Activated CD8-positive, alpha-beta T cell treated with anti-CD3 and anti-CD28 coated beads for 36 hours (primary cell): ENCODE results near the gene LINC00237. TPM values are rescaled to one million over a fixed set of nuclear protein-coding genes. Genes with fewer than 3 reads are reported as not detected.

Source experiments
- ATAC-seq: fragments of 200-7000 bp; cut with Tn5 transposase; one replicate; pipeline ENCODE4 v1.10.0; 2021; ENCODE audit warnings: mild to moderate bottlenecking, moderate library complexity
- CTCF ChIA-PET: fragments of 350-600 bp; sonication (Branson Sonifier 250); formaldehyde crosslinking; loops from one replicate; lab custom pipeline; 2021; ENCODE audit warnings: antibody characterized with exemption; lab: Charles Lee
- POLR2A ChIA-PET: fragments of 350-600 bp; sonication (Branson Sonifier 250); formaldehyde crosslinking; loops from one replicate; lab custom pipeline; 2021; ENCODE audit warnings: antibody characterized with exemption; lab: Charles Lee
- DNase-seq: peaks from one replicate; pipeline ENCODE4 v3.0.0-alpha.2; 2020
- H3K27ac Mint-ChIP-seq: one replicate; pipeline ENCODE4 v1.8.0; 2021; ENCODE audit warnings: mild to moderate bottlenecking, mixed read lengths
- H3K27me3 Mint-ChIP-seq: one replicate; pipeline ENCODE4 v1.8.0; 2021; ENCODE audit warnings: mixed read lengths
- H3K36me3 Mint-ChIP-seq: one replicate; pipeline ENCODE4 v1.8.0; 2021; ENCODE audit warnings: low read depth, mixed read lengths
- H3K4me1 Mint-ChIP-seq: one replicate; pipeline ENCODE4 v1.8.0; 2021; ENCODE audit warnings: low read depth, mixed read lengths
- H3K4me3 Mint-ChIP-seq: one replicate; pipeline ENCODE4 v1.8.0; 2021; ENCODE audit warnings: mild to moderate bottlenecking, moderate library complexity, mixed read lengths
- H3K9me3 Mint-ChIP-seq: one replicate; pipeline ENCODE4 v1.8.0; 2021; ENCODE audit warnings: mixed read lengths
- CTCF ChIP-seq: fragments of 200-600 bp; IDR thresholded peaks from one replicate; pipeline ENCODE4 v1.8.0; 2022; ENCODE audit warnings: antibody characterized with exemption, mild to moderate bottlenecking
- intact Hi-C: fragments of 100-400 bp; cut with micrococcal nuclease; formaldehyde crosslinking; loops from one replicate; pipeline ENCODE4 v1.10.0; 2022
- total RNA-seq, 2 experiments: library from RNA; stranded (reverse); gene quantifications; one replicate each; pipeline ENCODE4 v1.2.3, GENCODE V29; 2021

The LINC00237 gene
- total RNA-seq, 2 experiments from 2014 or later, result not detected

- peak overlapping the region; percentile 91 for H3K27ac Mint-ChIP-seq
- no peaks in the 10 kb centered on the region for H3K9me3 Mint-ChIP-seq
- intact Hi-C loops, result loop anchor here (10.0 kb wide), 2 partner anchors 414 to 1474 kb away; partner anchors contain the start of gene NKX2-2
- peak overlapping the region; percentile 80 for H3K4me3 Mint-ChIP-seq
- no peak for TF ChIP-seq CTCF
- peaks cover 72% of the 10 kb centered on the region for H3K27me3 Mint-ChIP-seq
- H3K4me1 Mint-ChIP-seq, result peaks cover 32% of the 10 kb centered on the region
- peaks cover 1% of the 10 kb centered on the region for H3K36me3 Mint-ChIP-seq
- POLR2A ChIA-PET, result interaction anchor here (1.3 kb wide), 1 partner anchor 224 kb away, joined by 3 read pairs; no protein-coding TSS in a partner anchor
- ATAC-seq (peak; percentile 21), DNase-seq (peak; percentile 55)
- CTCF ChIA-PET, result interaction anchor here (1.4 to 2.0 kb wide), 4 partner anchors 10 to 135 kb away, joined by 3 to 6 read pairs (median 4); partner anchors contain the start of gene KIZ
These were observed 5.3 kb downstream of the LINC00237 start for GRCh38 chr20:21100578-21101452.

- ChIA-PET POLR2A (interaction anchor here (1.3 to 1.8 kb wide), 2 partner anchors 25 to 225 kb away, joined by 3 to 4 read pairs; no protein-coding TSS in a partner anchor), CTCF (interaction anchor here (1.4 to 2.0 kb wide), 2 partner anchors 34 to 135 kb away, joined by 3 to 5 read pairs; no protein-coding TSS in a partner anchor)
- Mint-ChIP-seq H3K4me1 (peaks cover 32% of the 10 kb centered on the region), H3K27ac (peak overlapping the region; percentile 91), H3K27me3 (peaks cover 72% of the 10 kb centered on the region), H3K9me3 (no peaks in the 10 kb centered on the region), H3K4me3 (peak overlapping the region; percentile 80), H3K36me3 (peaks cover 1% of the 10 kb centered on the region)
- DNase-seq (peak; percentile 67), ATAC-seq (peak; percentile 46)
- TF ChIP-seq CTCF, result no peak
- intact Hi-C loops, result loop anchor here (10.0 kb wide), 2 partner anchors 415 to 1475 kb away; partner anchors contain the start of gene NKX2-2
These were observed 6.2 kb downstream of the LINC00237 start for GRCh38 chr20:21099751-21100577.

- peaks cover 59% of the 10 kb centered on the region for H3K27me3 Mint-ChIP-seq
- ChIA-PET POLR2A (no interaction called here), CTCF (no interaction called here)
- ATAC-seq, result no peak
- TF ChIP-seq CTCF, result no peak
- H3K36me3 Mint-ChIP-seq, result peaks cover 1% of the 10 kb centered on the region
- no peak overlapping the region for H3K4me3 Mint-ChIP-seq
- H3K27ac Mint-ChIP-seq, result no peak overlapping the region
- intact Hi-C loops, result no loop called here
- no peaks in the 10 kb centered on the region for H3K9me3 Mint-ChIP-seq
- DNase-seq, result peak; percentile 16
- H3K4me1 Mint-ChIP-seq, result peaks cover 13% of the 10 kb centered on the region
These were observed 9.7 kb downstream of the LINC00237 start for GRCh38 chr20:21096321-21097043.

GRCh38 chr20:21092806-21093205 is 13.4 kb downstream of the LINC00237 start:
- DNase-seq (no peak), ATAC-seq (no peak)
- Mint-ChIP-seq H3K27me3 (peaks cover 66% of the 10 kb centered on the region), H3K9me3 (no peaks in the 10 kb centered on the region), H3K36me3 (no peaks in the 10 kb centered on the region), H3K27ac (no peak overlapping the region), H3K4me1 (no peaks in the 10 kb centered on the region), H3K4me3 (no peak overlapping the region)
- CTCF ChIA-PET, result no interaction called here
- intact Hi-C loops, result no loop called here
- TF ChIP-seq CTCF, result no peak
- POLR2A ChIA-PET, result no interaction called here
